ENCODE data around the gene LEMD1.

The LEMD1 gene

GRCh38 chr1:205339197-205339702, 82.6 kb downstream of the LEMD1 start:
- Histone ChIP-seq H3K4me2 (no peak overlapping the region), H4K20me1 (peaks cover 3% of the 10 kb centered on the region; the same call in 1 of the 2 replicates), H3K4me3 (no peak overlapping the region), H3K9me3 (peaks cover 10% of the 10 kb centered on the region), H3K36me3 (no peaks in the 10 kb centered on the region), H3K27me3 (peaks cover 25% of the 10 kb centered on the region), H3K4me1 (no peaks in the 10 kb centered on the region), H3K27ac (no peak overlapping the region), H3K9ac (no peak overlapping the region)
- TF ChIP-seq Cebpa-rat (IDR thresholded peaks at IDR 0.05) = no peak

- Histone ChIP-seq H3K36me3 (no peaks in the 10 kb centered on the region), H3K4me1 (no peaks in the 10 kb centered on the region), H3K27me3 (peaks cover 13% of the 10 kb centered on the region), H3K9ac (no peak overlapping the region), H3K9me3 (peaks cover 4% of the 10 kb centered on the region), H3K4me2 (no peak overlapping the region), H3K4me3 (no peak overlapping the region), H3K27ac (no peak overlapping the region), H4K20me1 (no peaks in the 10 kb centered on the region)
- TF ChIP-seq Cebpa-rat (IDR thresholded peaks at IDR 0.05) = no peak
Measured at GRCh38 chr1:205338011-205338410, 83.8 kb downstream of the LEMD1 start.

- no peaks in the 10 kb centered on the region for H3K9me3 ChIP-seq
- H3K4me2 ChIP-seq = no peak overlapping the region
- no peak for TF ChIP-seq Cebpa-rat (IDR thresholded peaks at IDR 0.05)
- peaks cover 7% of the 10 kb centered on the region for H3K27me3 ChIP-seq
- no peak overlapping the region for H3K27ac ChIP-seq
- no peak overlapping the region for H3K9ac ChIP-seq
- H3K4me1 ChIP-seq = no peaks in the 10 kb centered on the region
- H3K36me3 ChIP-seq = no peaks in the 10 kb centered on the region
- H3K4me3 ChIP-seq = no peak overlapping the region
- H4K20me1 ChIP-seq = no peaks in the 10 kb centered on the region
Measured at GRCh38 chr1:205337481-205337880, 84.4 kb downstream of the LEMD1 start.

- H3K27me3 ChIP-seq = no peaks in the 10 kb centered on the region
- no peak overlapping the region for H3K9ac ChIP-seq
- H4K20me1 ChIP-seq = no peaks in the 10 kb centered on the region; the same call in 1 of the 2 replicates
- H3K9me3 ChIP-seq = no peaks in the 10 kb centered on the region
- H3K4me1 ChIP-seq = no peaks in the 10 kb centered on the region
- no peak overlapping the region for H3K27ac ChIP-seq
- TF ChIP-seq Cebpa-rat (IDR thresholded peaks at IDR 0.05) = no peak
- H3K36me3 ChIP-seq = no peaks in the 10 kb centered on the region
- no peak overlapping the region for H3K4me3 ChIP-seq
- H3K4me2 ChIP-seq = no peak overlapping the region
Measured at GRCh38 chr1:205335692-205336091, 86.2 kb downstream of the LEMD1 start.

GRCh38 chr1:205332015-205332791, 89.7 kb downstream of the LEMD1 start:
- no peak overlapping the region for H3K9ac ChIP-seq
- TF ChIP-seq Cebpa-rat (IDR thresholded peaks at IDR 0.05) = no peak
- no peak overlapping the region for H3K27ac ChIP-seq
- H4K20me1 ChIP-seq = no peaks in the 10 kb centered on the region; the same call in 1 of the 2 replicates
- no peaks in the 10 kb centered on the region for H3K27me3 ChIP-seq
- H3K36me3 ChIP-seq = no peaks in the 10 kb centered on the region
- H3K9me3 ChIP-seq = no peaks in the 10 kb centered on the region
- H3K4me1 ChIP-seq = no peaks in the 10 kb centered on the region
- H3K4me2 ChIP-seq = no peak overlapping the region
- no peak overlapping the region for H3K4me3 ChIP-seq

Data from BLaER1 (cell line).